ENCODE measurements around the gene MPDU1. TPM values are rescaled to one million over a fixed set of nuclear protein-coding genes. Genes with fewer than 3 reads are reported as not detected.
A peak's percentile ranks its signal among the peaks of the same experiment; 100 is the strongest.

Gene MPDU1
- total and polyA plus RNA-seq, 2 of the 13 experiments (the other 11 are each of a cell fraction or from before 2014, with no cell fraction given): 112 to 167 TPM

GRCh38 chr17:7579001-7579833 is 4.4 kb upstream of the MPDU1 start, which contains the start of gene CD68 (continued):
- TF ChIP-seq ARID4A (CRISPR knock-in tag; IDR thresholded peaks at IDR 0.05; ENCODE audit: borderline replicate concordance): peak; percentile 89
- peak; percentile 86 for TF ChIP-seq MAX (IDR thresholded peaks at IDR 0.05)
- TF ChIP-seq RBM39 (IDR thresholded peaks at IDR 0.05; ENCODE audit: low read depth, low read length, poor library complexity, severe bottlenecking): no peak
- TF ChIP-seq HNRNPLL (IDR thresholded peaks at IDR 0.05; ENCODE audit: low read depth, low read length, poor library complexity, severe bottlenecking): peak; percentile 17
- peak; percentile 46; the same call in 1 of the 2 replicates for TF ChIP-seq JUNB (CRISPR knock-in tag; IDR thresholded peaks at IDR 0.05; ENCODE audit: borderline replicate concordance)
- no peak; the same call in 1 of the 2 replicates for TF ChIP-seq ZNF724P (CRISPR knock-in tag; IDR thresholded peaks at IDR 0.05; ENCODE audit: borderline replicate concordance)
- TF ChIP-seq DNMT3B (CRISPR knock-in tag; conservative IDR thresholded peaks at IDR 0.05): no peak
- TF ChIP-seq YY1 (IDR thresholded peaks at IDR 0.05; ENCODE audit: insufficient read depth, insufficient replicate concordance, low read depth, low read length): peak; percentile 62
- TF ChIP-seq ZNF44 (CRISPR knock-in tag; IDR thresholded peaks at IDR 0.05): peak; percentile 64
- TF ChIP-seq MBNL3 (CRISPR knock-in tag; conservative IDR thresholded peaks at IDR 0.05): no peak
- TF ChIP-seq ZKSCAN8 (CRISPR knock-in tag; IDR thresholded peaks at IDR 0.05; ENCODE audit: borderline replicate concordance): no peak; the same call in 1 of the 2 replicates
- TF ChIP-seq MED1 (CRISPR knock-in tag; IDR thresholded peaks at IDR 0.05): peak; percentile 87
- no peak for TF ChIP-seq LBX2 (CRISPR knock-in tag; IDR thresholded peaks at IDR 0.05; ENCODE audit: borderline replicate concordance)
- peak; percentile 21; the same call in 1 of the 2 replicates for TF ChIP-seq ZFP82 (CRISPR knock-in tag; IDR thresholded peaks at IDR 0.05; ENCODE audit: borderline replicate concordance)
- TF ChIP-seq TCF12 (IDR thresholded peaks at IDR 0.05): no peak
- peak; percentile 44; the same call in 1 of the 2 replicates for TF ChIP-seq TCF12 (CRISPR knock-in tag; IDR thresholded peaks at IDR 0.05)
- TF ChIP-seq NFE2L2 (IDR thresholded peaks at IDR 0.05; ENCODE audit: low read length): no peak
- TF ChIP-seq ZNF367 (CRISPR knock-in tag; IDR thresholded peaks at IDR 0.05; ENCODE audit: borderline replicate concordance): 0 out of 2 replicates have a peak, but pooled peaks have one; percentile 14
- TF ChIP-seq ZNF296 (CRISPR knock-in tag; conservative IDR thresholded peaks at IDR 0.05): 0 out of 2 replicates have a peak, but pooled peaks have one; percentile 69
- TF ChIP-seq ELF3 (CRISPR knock-in tag; IDR thresholded peaks at IDR 0.05): peak; percentile 96
- no peak for TF ChIP-seq ZNF12 (CRISPR knock-in tag; IDR thresholded peaks at IDR 0.05)
- 0 out of 2 replicates have a peak, but pooled peaks have one; percentile 49 for TF ChIP-seq TSC22D2 (CRISPR knock-in tag; IDR thresholded peaks at IDR 0.05; ENCODE audit: borderline replicate concordance)
- TF ChIP-seq MXD3 (CRISPR knock-in tag; IDR thresholded peaks at IDR 0.05): no peak; the same call in 1 of the 2 replicates
- peak; percentile 79; the same call in 1 of the 2 replicates for TF ChIP-seq CBX5 (CRISPR knock-in tag; IDR thresholded peaks at IDR 0.05; ENCODE audit: borderline replicate concordance)

Measured in HepG2 (cell line).